Measurements from ENCODE around the gene TGFBRAP1. TPM values are rescaled to one million over a fixed set of nuclear protein-coding genes. Genes with fewer than 3 reads are reported as not detected.

TGFBRAP1 gene
- total RNA-seq, 2 experiments from 2014 or later: 28.7 to 30.1 TPM

GRCh38 chr2:105368759-105369408 is 39.3 kb upstream of the TGFBRAP1 start:
- H3K36me3 Mint-ChIP-seq: no peaks in the 10 kb centered on the region
- H3K4me1 Mint-ChIP-seq: peaks cover 8% of the 10 kb centered on the region
- DNase-seq: no peak
- H3K9me3 Mint-ChIP-seq: no peaks in the 10 kb centered on the region
- no peaks in the 10 kb centered on the region for H3K27me3 Mint-ChIP-seq
- no peak overlapping the region for H3K4me3 Mint-ChIP-seq
- no peak overlapping the region for H3K27ac Mint-ChIP-seq

- Mint-ChIP-seq H3K27me3 (no peaks in the 10 kb centered on the region), H3K4me1 (peaks cover 22% of the 10 kb centered on the region), H3K4me3 (no peak overlapping the region), H3K27ac (no peak overlapping the region), H3K9me3 (no peaks in the 10 kb centered on the region), H3K36me3 (peaks cover 12% of the 10 kb centered on the region)
- no peak for DNase-seq
These were observed 35.7 kb upstream of the TGFBRAP1 start for GRCh38 chr2:105365206-105365605.

GRCh38 chr2:105364436-105365139 is 35.1 kb upstream of the TGFBRAP1 start:
- peaks cover 16% of the 10 kb centered on the region for H3K4me1 Mint-ChIP-seq
- H3K27ac Mint-ChIP-seq: no peak overlapping the region
- peaks cover 16% of the 10 kb centered on the region for H3K36me3 Mint-ChIP-seq
- H3K27me3 Mint-ChIP-seq: no peaks in the 10 kb centered on the region
- no peak for DNase-seq
- no peak overlapping the region for H3K4me3 Mint-ChIP-seq
- H3K9me3 Mint-ChIP-seq: no peaks in the 10 kb centered on the region

GRCh38 chr2:105362862-105363591 is 33.5 kb upstream of the TGFBRAP1 start:
- no peaks in the 10 kb centered on the region for H3K9me3 Mint-ChIP-seq
- no peak overlapping the region for H3K4me3 Mint-ChIP-seq
- peaks cover 27% of the 10 kb centered on the region for H3K36me3 Mint-ChIP-seq
- DNase-seq: no peak
- H3K4me1 Mint-ChIP-seq: peaks cover 15% of the 10 kb centered on the region
- no peak overlapping the region for H3K27ac Mint-ChIP-seq
- no peaks in the 10 kb centered on the region for H3K27me3 Mint-ChIP-seq

GRCh38 chr2:105361102-105361889 is 31.8 kb upstream of the TGFBRAP1 start:
- Mint-ChIP-seq H3K36me3 (peaks cover 40% of the 10 kb centered on the region), H3K4me3 (no peak overlapping the region), H3K4me1 (peaks cover 15% of the 10 kb centered on the region), H3K9me3 (peaks cover 6% of the 10 kb centered on the region), H3K27me3 (no peaks in the 10 kb centered on the region), H3K27ac (no peak overlapping the region)
- DNase-seq: no peak

- peaks cover 15% of the 10 kb centered on the region for H3K4me1 Mint-ChIP-seq
- peaks cover 8% of the 10 kb centered on the region for H3K9me3 Mint-ChIP-seq
- no peaks in the 10 kb centered on the region for H3K27me3 Mint-ChIP-seq
- H3K36me3 Mint-ChIP-seq: peaks cover 63% of the 10 kb centered on the region
- no peak overlapping the region for H3K4me3 Mint-ChIP-seq
- no peak overlapping the region for H3K27ac Mint-ChIP-seq
- no peak for DNase-seq
These were observed 29.1 kb upstream of the TGFBRAP1 start for GRCh38 chr2:105358593-105358992.

GRCh38 chr2:105357122-105357521 is 27.6 kb upstream of the TGFBRAP1 start:
- H3K4me3 Mint-ChIP-seq: no peak overlapping the region
- H3K9me3 Mint-ChIP-seq: peaks cover 8% of the 10 kb centered on the region
- H3K27me3 Mint-ChIP-seq: no peaks in the 10 kb centered on the region
- peaks cover 73% of the 10 kb centered on the region for H3K36me3 Mint-ChIP-seq
- no peak for DNase-seq
- H3K27ac Mint-ChIP-seq: no peak overlapping the region
- peaks cover 14% of the 10 kb centered on the region for H3K4me1 Mint-ChIP-seq

- no peaks in the 10 kb centered on the region for H3K9me3 Mint-ChIP-seq
- H3K27me3 Mint-ChIP-seq: no peaks in the 10 kb centered on the region
- H3K27ac Mint-ChIP-seq: no peak overlapping the region
- H3K4me1 Mint-ChIP-seq: peaks cover 8% of the 10 kb centered on the region
- peaks cover 12% of the 10 kb centered on the region for H3K36me3 Mint-ChIP-seq
- H3K4me3 Mint-ChIP-seq: no peak overlapping the region
- no peak for DNase-seq
These were observed 15.3 kb upstream of the TGFBRAP1 start for GRCh38 chr2:105344704-105345345.

GRCh38 chr2:105339414-105339813 is 9.9 kb upstream of the TGFBRAP1 start:
- Mint-ChIP-seq H3K27ac (peak overlapping the region; percentile 12), H3K36me3 (peaks cover 13% of the 10 kb centered on the region), H3K9me3 (no peaks in the 10 kb centered on the region), H3K4me3 (peak overlapping the region; percentile 100), H3K4me1 (peaks cover 29% of the 10 kb centered on the region), H3K27me3 (no peaks in the 10 kb centered on the region)
- DNase-seq: no peak

- no peak for DNase-seq
- Mint-ChIP-seq H3K4me1 (peaks cover 29% of the 10 kb centered on the region), H3K36me3 (peaks cover 13% of the 10 kb centered on the region), H3K27ac (peak overlapping the region; percentile 100), H3K9me3 (no peaks in the 10 kb centered on the region), H3K27me3 (no peaks in the 10 kb centered on the region), H3K4me3 (peak overlapping the region; percentile 100)
These were observed 8.5 kb upstream of the TGFBRAP1 start for GRCh38 chr2:105338020-105338385.

GRCh38 chr2:105337122-105338019 is 7.8 kb upstream of the TGFBRAP1 start, which contains the start of gene C2orf49:
Gene C2orf49 (plus strand): TSS chr2:105337540. CDS start chr2:105337588, 48 bp downstream.
- peak; percentile 89 for DNase-seq
- Mint-ChIP-seq H3K36me3 (peaks cover 13% of the 10 kb centered on the region), H3K9me3 (no peaks in the 10 kb centered on the region), H3K27me3 (no peaks in the 10 kb centered on the region), H3K27ac (peak within 1 kb of the TSS; percentile 100), H3K4me1 (peaks cover 29% of the 10 kb centered on the region), H3K4me3 (peak within 1 kb of the TSS; percentile 100)

- peak overlapping the region; percentile 100 for H3K4me3 Mint-ChIP-seq
- peaks cover 29% of the 10 kb centered on the region for H3K4me1 Mint-ChIP-seq
- H3K9me3 Mint-ChIP-seq: no peaks in the 10 kb centered on the region
These were observed 7.2 kb upstream of the TGFBRAP1 start for GRCh38 chr2:105336786-105337121.

GRCh38 chr2:105335469-105335868 is 5.9 kb upstream of the TGFBRAP1 start:
- peaks cover 30% of the 10 kb centered on the region for H3K4me1 Mint-ChIP-seq
- H3K27ac Mint-ChIP-seq: no peak overlapping the region
- H3K4me3 Mint-ChIP-seq: no peak overlapping the region
- no peak for DNase-seq
- H3K36me3 Mint-ChIP-seq: peaks cover 12% of the 10 kb centered on the region
- H3K9me3 Mint-ChIP-seq: no peaks in the 10 kb centered on the region
- no peaks in the 10 kb centered on the region for H3K27me3 Mint-ChIP-seq

More at GRCh38 chr2:105336786-105337121, 7.2 kb upstream of the TGFBRAP1 start:
- Mint-ChIP-seq H3K36me3 (peaks cover 13% of the 10 kb centered on the region), H3K27me3 (no peaks in the 10 kb centered on the region), H3K27ac (peak overlapping the region; percentile 100)
- no peak for DNase-seq
